WTC11 (cell line): ENCODE results near the gene OR6A2.

ENCODE experiments used
- CREB1 ChIP-seq: sonication (generic); formaldehyde crosslinking; IDR thresholded peaks from 2 replicates; pipeline ENCODE4 v1.8.0; 2023; ENCODE audit warnings: mild to moderate bottlenecking, missing genetic modification reagents
- ELF4 ChIP-seq: sonication (generic); formaldehyde crosslinking; IDR thresholded peaks from 2 replicates; pipeline ENCODE4 v1.8.1; 2022; ENCODE audit warnings: low read depth, mild to moderate bottlenecking, moderate library complexity, missing genetic modification reagents
- ETV6 ChIP-seq: sonication (generic); formaldehyde crosslinking; IDR thresholded peaks from 2 replicates; pipeline ENCODE4 v1.8.1; 2022; ENCODE audit warnings: mild to moderate bottlenecking, missing genetic modification reagents
- FOXJ3 ChIP-seq: sonication (generic); formaldehyde crosslinking; IDR thresholded peaks from 2 replicates; pipeline ENCODE4 v1.9.0; 2021; ENCODE audit warnings: missing genetic modification reagents, mild to moderate bottlenecking, borderline replicate concordance
- JUN ChIP-seq: sonication (generic); formaldehyde crosslinking; IDR thresholded peaks from 2 replicates; pipeline ENCODE4 v1.8.0; 2023; ENCODE audit warnings: mild to moderate bottlenecking, missing genetic modification reagents
- MAX ChIP-seq: sonication (generic); formaldehyde crosslinking; IDR thresholded peaks from 2 replicates; pipeline ENCODE4 v1.8.0; 2022; ENCODE audit warnings: mild to moderate bottlenecking, missing genetic modification reagents
- NR2C2 ChIP-seq: sonication (generic); formaldehyde crosslinking; IDR thresholded peaks from 2 replicates; pipeline ENCODE4 v1.8.0; 2022; ENCODE audit warnings: mild to moderate bottlenecking, missing genetic modification reagents
- ZNF121 ChIP-seq: sonication (generic); formaldehyde crosslinking; IDR thresholded peaks from 2 replicates; pipeline ENCODE4 v1.8.0; 2023; ENCODE audit warnings: missing genetic modification reagents
- ZNF219 ChIP-seq: sonication (generic); formaldehyde crosslinking; IDR thresholded peaks from 2 replicates; pipeline ENCODE4 v1.8.0; 2023; ENCODE audit warnings: missing genetic modification reagents, mild to moderate bottlenecking, borderline replicate concordance
- ZNF232 ChIP-seq: sonication (generic); formaldehyde crosslinking; IDR thresholded peaks from 2 replicates; pipeline ENCODE4 v1.8.0; 2022; ENCODE audit warnings: mild to moderate bottlenecking, missing genetic modification reagents
- TF ChIP-seq, protein P1 (sequence below): fragments of 200-600 bp; IDR thresholded peaks from 2 replicates; pipeline ENCODE4 v1.8.0; 2022; ENCODE audit warnings: antibody characterized with exemption

GRCh38 chr11:6745465-6746015 is 53.9 kb downstream of the OR6A2 start:
- TF ChIP-seq ELF4 (CRISPR knock-in tag) (no peak), MAX (CRISPR knock-in tag) (no peak), ZNF219 (CRISPR knock-in tag) (no peak), ZNF232 (no peak), ETV6 (CRISPR knock-in tag) (no peak), FOXJ3 (CRISPR knock-in tag) (no peak), JUN (no peak), CREB1 (CRISPR knock-in tag) (no peak), NR2C2 (no peak), ZNF121 (CRISPR knock-in tag) (no peak)
- TF ChIP-seq, protein P1, sequence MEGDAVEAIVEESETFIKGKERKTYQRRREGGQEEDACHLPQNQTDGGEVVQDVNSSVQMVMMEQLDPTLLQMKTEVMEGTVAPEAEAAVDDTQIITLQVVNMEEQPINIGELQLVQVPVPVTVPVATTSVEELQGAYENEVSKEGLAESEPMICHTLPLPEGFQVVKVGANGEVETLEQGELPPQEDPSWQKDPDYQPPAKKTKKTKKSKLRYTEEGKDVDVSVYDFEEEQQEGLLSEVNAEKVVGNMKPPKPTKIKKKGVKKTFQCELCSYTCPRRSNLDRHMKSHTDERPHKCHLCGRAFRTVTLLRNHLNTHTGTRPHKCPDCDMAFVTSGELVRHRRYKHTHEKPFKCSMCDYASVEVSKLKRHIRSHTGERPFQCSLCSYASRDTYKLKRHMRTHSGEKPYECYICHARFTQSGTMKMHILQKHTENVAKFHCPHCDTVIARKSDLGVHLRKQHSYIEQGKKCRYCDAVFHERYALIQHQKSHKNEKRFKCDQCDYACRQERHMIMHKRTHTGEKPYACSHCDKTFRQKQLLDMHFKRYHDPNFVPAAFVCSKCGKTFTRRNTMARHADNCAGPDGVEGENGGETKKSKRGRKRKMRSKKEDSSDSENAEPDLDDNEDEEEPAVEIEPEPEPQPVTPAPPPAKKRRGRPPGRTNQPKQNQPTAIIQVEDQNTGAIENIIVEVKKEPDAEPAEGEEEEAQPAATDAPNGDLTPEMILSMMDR = no peak
